Dermis microvascular lymphatic vessel endothelial cell (primary cell): ENCODE measurements around the gene KREMEN1. TPM values are rescaled to one million over a fixed set of nuclear protein-coding genes. Genes with fewer than 3 reads are reported as not detected.

Experiments
- total RNA-seq: library from RNA; depleted of rRNA; stranded (reverse); fragments of >200 nt; gene quantifications from 2 replicates; pipeline ENCODE4 v1.2.1, GENCODE V29; 2014

The KREMEN1 gene
- total RNA-seq, 1 donor from 2014 or later, result 0.26 TPM

Other genes with a start within 250 kb of the KREMEN1 start
- gene ZNRF3, start 189.5 kb upstream of the KREMEN1 start, total RNA-seq, result 1.5 and 2.5 TPM in 2 replicates
- not detected in 2 replicates for gene C22orf31, start 11.2 kb upstream of the KREMEN1 start, total RNA-seq
- gene EMID1, start 132.9 kb downstream of the KREMEN1 start, total RNA-seq, result 1.9 and 15.9 TPM in 2 replicates
- 14.8 and 23.3 TPM in 2 replicates for gene RHBDD3, start 194.9 kb downstream of the KREMEN1 start, total RNA-seq
- gene EWSR1, start 195.2 kb downstream of the KREMEN1 start, total RNA-seq, result 149 and 156 TPM in 2 replicates
- 11.8 and 26.8 TPM in 2 replicates for gene GAS2L1, start 233.6 kb downstream of the KREMEN1 start, total RNA-seq
- gene RASL10A, start 242.7 kb downstream of the KREMEN1 start, total RNA-seq, result 2.3 and 11.4 TPM in 2 replicates